ENCODE results near the gene AMDHD1. TPM values are rescaled to one million over a fixed set of nuclear protein-coding genes. Genes with fewer than 3 reads are reported as not detected.

The AMDHD1 gene
- total and polyA plus RNA-seq, 8 donors: 0.23 to 0.37 TPM; not detected in 6

GRCh38 chr12:95909871-95910270 lies 33.3 kb upstream of the AMDHD1 start:
- TF ChIP-seq POLR2AphosphoS5 (IDR thresholded peaks at IDR 0.05): no peak
- no peak for DNase-seq
- WGBS, 5 donors: 84 to 95% (median 92%) methylated on average over 3 of the region's 3 CpGs
- H3K4me3 ChIP-seq: no peak overlapping the region
- H3K9me3 ChIP-seq: no peaks in the 10 kb centered on the region
- H3K4me1 ChIP-seq: no peaks in the 10 kb centered on the region
- intact Hi-C loops (cut with DNase I; ENCODE audit: low total_unique reads): no loop called here
- no peak overlapping the region for H3K27ac ChIP-seq
- H3K27me3 ChIP-seq: no peaks in the 10 kb centered on the region
- H3K36me3 ChIP-seq: no peaks in the 10 kb centered on the region

- Histone ChIP-seq H3K36me3 (no peaks in the 10 kb centered on the region), H3K4me3 (no peak overlapping the region), H3K4me1 (no peaks in the 10 kb centered on the region), H3K9me3 (no peaks in the 10 kb centered on the region), H3K27ac (no peak overlapping the region), H3K27me3 (peaks cover 0 to 3% (median 0%) of the 10 kb centered on the region in 3 donors)
- no peak for TF ChIP-seq POLR2AphosphoS5 (IDR thresholded peaks at IDR 0.05)
- peak in 5 of 7 experiments; percentile 58 to 76 (median 71) for TF ChIP-seq CTCF (IDR thresholded peaks at IDR 0.05)
- peak; percentile 30 to 78 for DNase-seq
- intact Hi-C loops (cut with DNase I; ENCODE audit: low total_unique reads): no loop called here
- WGBS, 5 donors: 19 to 24% (median 22%) methylated on average over 7 of the region's 7 CpGs
Measured at GRCh38 chr12:95918194-95918993, 24.7 kb upstream of the AMDHD1 start.

- H3K27ac ChIP-seq: no peak overlapping the region
- intact Hi-C loops (cut with DNase I; ENCODE audit: low total_unique reads): no loop called here
- H3K36me3 ChIP-seq: no peaks in the 10 kb centered on the region
- no peak for DNase-seq
- H3K4me1 ChIP-seq: no peaks in the 10 kb centered on the region
- H3K4me3 ChIP-seq: no peak overlapping the region
- peaks cover 0 to 3% (median 0%) of the 10 kb centered on the region in 3 donors for H3K27me3 ChIP-seq
- TF ChIP-seq POLR2AphosphoS5 (IDR thresholded peaks at IDR 0.05) (no peak), POLR2A (IDR thresholded peaks at IDR 0.05) (no peak), CTCF (IDR thresholded peaks at IDR 0.05) (no peak), EP300 (IDR thresholded peaks at IDR 0.05) (no peak)
- WGBS, 5 donors: 76 to 87% (median 81%) methylated on average over 6 of the region's 6 CpGs
- H3K9me3 ChIP-seq: no peaks in the 10 kb centered on the region
Measured at GRCh38 chr12:95919110-95919509, 24.0 kb upstream of the AMDHD1 start.

- H3K27me3 ChIP-seq: peaks cover 0 to 3% (median 0%) of the 10 kb centered on the region in 3 donors
- intact Hi-C loops (cut with DNase I; ENCODE audit: low total_unique reads): no loop called here
- H3K4me1 ChIP-seq: no peaks in the 10 kb centered on the region
- H3K4me3 ChIP-seq: no peak overlapping the region
- WGBS, 5 donors: 49 to 66% (median 55%) methylated on average over 2 to 3 of the region's 3 CpGs
- H3K9me3 ChIP-seq: no peaks in the 10 kb centered on the region
- H3K27ac ChIP-seq: no peak overlapping the region
- no peak for DNase-seq
- H3K36me3 ChIP-seq: no peaks in the 10 kb centered on the region
- TF ChIP-seq EP300 (IDR thresholded peaks at IDR 0.05) (no peak), CTCF (IDR thresholded peaks at IDR 0.05) (no peak), POLR2AphosphoS5 (IDR thresholded peaks at IDR 0.05) (no peak), POLR2A (IDR thresholded peaks at IDR 0.05) (no peak)
Measured at GRCh38 chr12:95922231-95922630, 20.9 kb upstream of the AMDHD1 start.

- intact Hi-C loops (cut with DNase I; ENCODE audit: low total_unique reads): no loop called here
- WGBS, 5 donors: 60 to 70% (median 63%) methylated on average over 6 of the region's 6 CpGs
Measured at GRCh38 chr12:95940514-95940913, 2.6 kb upstream of the AMDHD1 start.

More at GRCh38 chr12:95940514-95940913, 2.6 kb upstream of the AMDHD1 start:
- Histone ChIP-seq H3K36me3 (no peaks in the 10 kb centered on the region), H3K4me1 (peaks cover 0 to 22% (median 14%) of the 10 kb centered on the region in 4 donors), H3K4me3 (no peak overlapping the region), H3K27ac (no peak overlapping the region), H3K27me3 (peaks cover 0 to 5% (median 0%) of the 10 kb centered on the region in 3 donors), H3K9me3 (no peaks in the 10 kb centered on the region)
- no peak for DNase-seq
- TF ChIP-seq POLR2A (IDR thresholded peaks at IDR 0.05): no peak
- no peak for TF ChIP-seq POLR2AphosphoS5 (IDR thresholded peaks at IDR 0.05)
- no peak for TF ChIP-seq EP300 (IDR thresholded peaks at IDR 0.05)
- TF ChIP-seq CTCF (IDR thresholded peaks at IDR 0.05): no peak
